ENCODE results near the gene RXRB. TPM values are rescaled to one million over a fixed set of nuclear protein-coding genes. Genes with fewer than 3 reads are reported as not detected.

The RXRB gene
- total and polyA plus RNA-seq, 2 of the 13 experiments (the other 11 are each of a cell fraction or from before 2014, with no cell fraction given): 26.7 to 55.7 TPM

DNA sequence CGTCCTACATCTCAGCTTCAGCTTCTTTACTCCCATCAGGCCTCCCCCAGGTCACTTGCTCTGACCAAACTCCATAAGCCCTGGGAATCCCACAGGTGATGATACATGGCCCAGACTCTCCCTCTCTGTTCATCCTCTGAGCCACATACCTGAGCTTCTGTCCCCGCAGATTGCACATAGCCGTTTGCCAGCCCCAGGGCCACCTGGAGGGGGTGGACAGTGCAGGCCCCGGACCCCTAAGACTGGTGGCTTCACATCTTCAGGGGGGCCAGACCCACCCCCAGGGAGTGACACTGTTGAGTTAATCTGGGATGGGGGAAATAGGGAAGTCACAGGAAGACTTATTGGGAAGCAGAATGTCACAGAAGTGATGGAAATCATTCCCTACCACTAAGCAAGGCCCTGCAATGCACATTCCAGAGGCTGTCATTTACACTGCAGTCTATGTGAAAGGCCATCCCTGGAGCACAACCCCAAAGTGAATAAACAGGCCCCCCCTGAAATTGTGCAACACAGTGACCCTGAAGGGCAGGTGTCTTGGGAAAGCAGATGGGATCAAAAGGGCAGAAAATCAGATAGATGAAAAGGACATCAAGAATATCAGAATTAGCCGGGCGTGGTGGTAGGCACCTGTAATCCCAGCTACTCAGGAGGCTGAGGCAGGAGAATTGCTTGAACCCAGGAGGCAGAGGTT, 2.2 kb downstream of the RXRB start (continued):
- TF ChIP-seq, protein P1, sequence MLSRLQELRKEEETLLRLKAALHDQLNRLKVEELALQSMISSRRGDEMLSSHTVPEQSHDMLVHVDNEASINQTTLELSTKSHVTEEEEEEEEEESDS (CRISPR knock-in tag; IDR thresholded peaks at IDR 0.05; ENCODE audit: borderline replicate concordance): no peak
- TF ChIP-seq, protein P2, sequence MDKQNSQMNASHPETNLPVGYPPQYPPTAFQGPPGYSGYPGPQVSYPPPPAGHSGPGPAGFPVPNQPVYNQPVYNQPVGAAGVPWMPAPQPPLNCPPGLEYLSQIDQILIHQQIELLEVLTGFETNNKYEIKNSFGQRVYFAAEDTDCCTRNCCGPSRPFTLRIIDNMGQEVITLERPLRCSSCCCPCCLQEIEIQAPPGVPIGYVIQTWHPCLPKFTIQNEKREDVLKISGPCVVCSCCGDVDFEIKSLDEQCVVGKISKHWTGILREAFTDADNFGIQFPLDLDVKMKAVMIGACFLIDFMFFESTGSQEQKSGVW (CRISPR knock-in tag; IDR thresholded peaks at IDR 0.05; ENCODE audit: borderline replicate concordance): no peak
- TF ChIP-seq, protein P3, sequence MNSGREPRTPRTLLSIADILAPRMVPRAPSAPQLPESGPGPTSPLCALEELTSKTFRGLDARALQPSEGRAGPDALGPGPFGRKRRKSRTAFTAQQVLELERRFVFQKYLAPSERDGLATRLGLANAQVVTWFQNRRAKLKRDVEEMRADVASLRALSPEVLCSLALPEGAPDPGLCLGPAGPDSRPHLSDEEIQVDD (CRISPR knock-in tag; IDR thresholded peaks at IDR 0.05; ENCODE audit: borderline replicate concordance): no peak
- TF ChIP-seq AGO2 (optimal IDR thresholded peaks at IDR 0.05; ENCODE audit: low read depth, low read length): no peak
- TF ChIP-seq ZNF75D (CRISPR knock-in tag; IDR thresholded peaks at IDR 0.05; ENCODE audit: borderline replicate concordance): no peak
- TF ChIP-seq, protein P4, sequence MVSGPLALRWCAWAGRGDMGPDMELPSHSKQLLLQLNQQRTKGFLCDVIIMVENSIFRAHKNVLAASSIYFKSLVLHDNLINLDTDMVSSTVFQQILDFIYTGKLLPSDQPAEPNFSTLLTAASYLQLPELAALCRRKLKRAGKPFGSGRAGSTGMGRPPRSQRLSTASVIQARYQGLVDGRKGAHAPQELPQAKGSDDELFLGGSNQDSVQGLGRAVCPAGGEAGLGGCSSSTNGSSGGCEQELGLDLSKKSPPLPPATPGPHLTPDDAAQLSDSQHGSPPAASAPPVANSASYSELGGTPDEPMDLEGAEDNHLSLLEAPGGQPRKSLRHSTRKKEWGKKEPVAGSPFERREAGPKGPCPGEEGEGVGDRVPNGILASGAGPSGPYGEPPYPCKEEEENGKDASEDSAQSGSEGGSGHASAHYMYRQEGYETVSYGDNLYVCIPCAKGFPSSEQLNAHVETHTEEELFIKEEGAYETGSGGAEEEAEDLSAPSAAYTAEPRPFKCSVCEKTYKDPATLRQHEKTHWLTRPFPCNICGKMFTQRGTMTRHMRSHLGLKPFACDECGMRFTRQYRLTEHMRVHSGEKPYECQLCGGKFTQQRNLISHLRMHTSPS (CRISPR knock-in tag; IDR thresholded peaks at IDR 0.05; ENCODE audit: low read depth): peak; percentile 30; the same call in 1 of the 2 replicates
- peak; percentile 89 for TF ChIP-seq ZNF350 (CRISPR knock-in tag; IDR thresholded peaks at IDR 0.05; ENCODE audit: borderline replicate concordance, low read depth)
- no peak for TF ChIP-seq FIP1L1 (IDR thresholded peaks at IDR 0.05; ENCODE audit: borderline replicate concordance, insufficient read depth, low read depth, low read length)
- TF ChIP-seq, protein P5, sequence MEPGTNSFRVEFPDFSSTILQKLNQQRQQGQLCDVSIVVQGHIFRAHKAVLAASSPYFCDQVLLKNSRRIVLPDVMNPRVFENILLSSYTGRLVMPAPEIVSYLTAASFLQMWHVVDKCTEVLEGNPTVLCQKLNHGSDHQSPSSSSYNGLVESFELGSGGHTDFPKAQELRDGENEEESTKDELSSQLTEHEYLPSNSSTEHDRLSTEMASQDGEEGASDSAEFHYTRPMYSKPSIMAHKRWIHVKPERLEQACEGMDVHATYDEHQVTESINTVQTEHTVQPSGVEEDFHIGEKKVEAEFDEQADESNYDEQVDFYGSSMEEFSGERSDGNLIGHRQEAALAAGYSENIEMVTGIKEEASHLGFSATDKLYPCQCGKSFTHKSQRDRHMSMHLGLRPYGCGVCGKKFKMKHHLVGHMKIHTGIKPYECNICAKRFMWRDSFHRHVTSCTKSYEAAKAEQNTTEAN (CRISPR knock-in tag; conservative IDR thresholded peaks at IDR 0.05): peak; percentile 87
- TF ChIP-seq, protein P6, sequence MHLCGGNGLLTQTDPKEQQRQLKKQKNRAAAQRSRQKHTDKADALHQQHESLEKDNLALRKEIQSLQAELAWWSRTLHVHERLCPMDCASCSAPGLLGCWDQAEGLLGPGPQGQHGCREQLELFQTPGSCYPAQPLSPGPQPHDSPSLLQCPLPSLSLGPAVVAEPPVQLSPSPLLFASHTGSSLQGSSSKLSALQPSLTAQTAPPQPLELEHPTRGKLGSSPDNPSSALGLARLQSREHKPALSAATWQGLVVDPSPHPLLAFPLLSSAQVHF (CRISPR knock-in tag; IDR thresholded peaks at IDR 0.05): 0 out of 2 replicates have a peak, but pooled peaks have one; percentile 18
- no peak for TF ChIP-seq SYNCRIP (IDR thresholded peaks at IDR 0.05; ENCODE audit: insufficient read depth, low read depth, low read length)
- TF ChIP-seq JUN (CRISPR knock-in tag; IDR thresholded peaks at IDR 0.05): peak; percentile 74
- TF ChIP-seq ZNF615 (CRISPR knock-in tag; IDR thresholded peaks at IDR 0.05; ENCODE audit: borderline replicate concordance): no peak
- TF ChIP-seq, protein P7, sequence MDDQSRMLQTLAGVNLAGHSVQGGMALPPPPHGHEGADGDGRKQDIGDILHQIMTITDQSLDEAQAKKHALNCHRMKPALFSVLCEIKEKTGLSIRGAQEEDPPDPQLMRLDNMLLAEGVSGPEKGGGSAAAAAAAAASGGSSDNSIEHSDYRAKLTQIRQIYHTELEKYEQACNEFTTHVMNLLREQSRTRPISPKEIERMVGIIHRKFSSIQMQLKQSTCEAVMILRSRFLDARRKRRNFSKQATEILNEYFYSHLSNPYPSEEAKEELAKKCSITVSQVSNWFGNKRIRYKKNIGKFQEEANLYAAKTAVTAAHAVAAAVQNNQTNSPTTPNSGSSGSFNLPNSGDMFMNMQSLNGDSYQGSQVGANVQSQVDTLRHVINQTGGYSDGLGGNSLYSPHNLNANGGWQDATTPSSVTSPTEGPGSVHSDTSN (CRISPR knock-in tag; IDR thresholded peaks at IDR 0.05; ENCODE audit: borderline replicate concordance): no peak
- TF ChIP-seq, protein P8, sequence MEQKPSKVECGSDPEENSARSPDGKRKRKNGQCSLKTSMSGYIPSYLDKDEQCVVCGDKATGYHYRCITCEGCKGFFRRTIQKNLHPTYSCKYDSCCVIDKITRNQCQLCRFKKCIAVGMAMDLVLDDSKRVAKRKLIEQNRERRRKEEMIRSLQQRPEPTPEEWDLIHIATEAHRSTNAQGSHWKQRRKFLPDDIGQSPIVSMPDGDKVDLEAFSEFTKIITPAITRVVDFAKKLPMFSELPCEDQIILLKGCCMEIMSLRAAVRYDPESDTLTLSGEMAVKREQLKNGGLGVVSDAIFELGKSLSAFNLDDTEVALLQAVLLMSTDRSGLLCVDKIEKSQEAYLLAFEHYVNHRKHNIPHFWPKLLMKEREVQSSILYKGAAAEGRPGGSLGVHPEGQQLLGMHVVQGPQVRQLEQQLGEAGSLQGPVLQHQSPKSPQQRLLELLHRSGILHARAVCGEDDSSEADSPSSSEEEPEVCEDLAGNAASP (CRISPR knock-in tag; IDR thresholded peaks at IDR 0.05; ENCODE audit: borderline replicate concordance): peak; percentile 94
- peak; percentile 77; the same call in 1 of the 2 replicates for TF ChIP-seq YEATS4 (CRISPR knock-in tag; IDR thresholded peaks at IDR 0.05; ENCODE audit: borderline replicate concordance)
- TF ChIP-seq KAT8 (CRISPR knock-in tag; IDR thresholded peaks at IDR 0.05): peak; percentile 78
- no peak for TF ChIP-seq ZNF530 (CRISPR knock-in tag; IDR thresholded peaks at IDR 0.05; ENCODE audit: low read depth)
